GM19351 (cell line): ENCODE data around the gene CEACAM8.
"Not testable (repeated sequence)": the region's sequence is repeated elsewhere in the genome, so short reads cannot be mapped to it uniquely, and the experiment has no call there.

Experiments used
- ATAC-seq: cut with Tn5 transposase; IDR thresholded peaks from one replicate; pipeline ENCODE4 v1.9.1; 2021; ENCODE audit warnings: mild to moderate bottlenecking, moderate library complexity; ENCODE audit not compliant: unreplicated experiment

CEACAM8 gene

GRCh38 chr19:42546831-42547500, 47.8 kb downstream of the CEACAM8 start:
- ATAC-seq: no peak

- ATAC-seq: no peak
Measured at GRCh38 chr19:42544146-42544545, 50.6 kb downstream of the CEACAM8 start.

GRCh38 chr19:42542791-42543190, 51.9 kb downstream of the CEACAM8 start:
- ATAC-seq: no peak

GRCh38 chr19:42540071-42540553, 54.6 kb downstream of the CEACAM8 start:
- no peak for ATAC-seq

- no peak for ATAC-seq
Measured at GRCh38 chr19:42538841-42539709, 55.6 kb downstream of the CEACAM8 start.

DNA sequence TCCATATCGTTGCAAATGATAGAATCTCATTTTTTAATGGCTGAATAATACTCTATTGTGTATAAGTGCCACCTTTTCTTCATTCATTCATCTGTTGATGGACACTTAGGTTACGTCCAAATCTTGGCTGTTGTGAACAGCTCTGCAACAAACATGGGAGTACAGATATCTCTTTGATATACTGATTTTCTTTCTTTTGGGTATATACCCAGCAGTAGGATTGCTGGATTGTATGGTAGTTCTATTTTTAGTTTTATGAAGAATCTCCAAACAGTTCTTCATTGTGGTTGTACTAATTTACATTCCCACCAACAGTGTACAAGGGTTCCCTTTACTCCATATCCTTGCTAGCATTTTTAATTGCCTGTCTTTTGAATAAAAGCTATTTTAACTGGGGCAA, 59.4 kb downstream of the CEACAM8 start:
- ATAC-seq: not testable (repeated sequence)

GRCh38 chr19:42534391-42534790, 60.3 kb downstream of the CEACAM8 start:
- no peak for ATAC-seq

- no peak for ATAC-seq
Measured at GRCh38 chr19:42532891-42533290, 61.8 kb downstream of the CEACAM8 start.

GRCh38 chr19:42531313-42531712, 63.4 kb downstream of the CEACAM8 start:
- no peak for ATAC-seq
